Progenitor cell of endocrine pancreas (in vitro differentiated cells): ENCODE measurements around the gene KCNJ9. TPM values are rescaled to one million over a fixed set of nuclear protein-coding genes. Genes with fewer than 3 reads are reported as not detected.

Source experiments
- DNase-seq: peaks from one replicate; pipeline ENCODE4 v3.0.0; 2021; ENCODE audit warnings: low spot score; ENCODE audit not compliant: unreplicated experiment
- H3K27ac Mint-ChIP-seq: 2 replicates; pipeline ENCODE4 v1.8.0; 2021; ENCODE audit warnings: mild to moderate bottlenecking, moderate library complexity, mixed read lengths
- H3K27me3 Mint-ChIP-seq: 2 replicates; pipeline ENCODE4 v1.8.0; 2021; ENCODE audit warnings: mixed read lengths
- H3K36me3 Mint-ChIP-seq: 2 replicates; pipeline ENCODE4 v1.8.0; 2022; ENCODE audit warnings: mixed read lengths; ENCODE audit not compliant: insufficient read depth
- H3K4me1 Mint-ChIP-seq: 2 replicates; pipeline ENCODE4 v1.8.0; 2021; ENCODE audit warnings: low read depth, mixed read lengths
- H3K4me3 Mint-ChIP-seq: 2 replicates; pipeline ENCODE4 v1.8.0; 2021; ENCODE audit warnings: low read depth, mild to moderate bottlenecking, moderate library complexity, mixed read lengths
- H3K9me3 Mint-ChIP-seq: 2 replicates; pipeline ENCODE4 v1.8.0; 2021; ENCODE audit warnings: low read depth, mixed read lengths
- total RNA-seq: library from RNA; stranded (reverse); gene quantifications from 2 replicates; pipeline ENCODE4 v1.2.1, GENCODE V29; 2021
- TF ChIP-seq, protein P1 (sequence below): fragments of 200-600 bp; sonication (generic); IDR thresholded peaks from one replicate; pipeline ENCODE4 v1.5.0; 2021; ENCODE audit warnings: antibody characterized with exemption, mild to moderate bottlenecking; ENCODE audit not compliant: unreplicated experiment

The KCNJ9 gene
- total RNA-seq, 1 donor from 2014 or later, result not detected

DNA sequence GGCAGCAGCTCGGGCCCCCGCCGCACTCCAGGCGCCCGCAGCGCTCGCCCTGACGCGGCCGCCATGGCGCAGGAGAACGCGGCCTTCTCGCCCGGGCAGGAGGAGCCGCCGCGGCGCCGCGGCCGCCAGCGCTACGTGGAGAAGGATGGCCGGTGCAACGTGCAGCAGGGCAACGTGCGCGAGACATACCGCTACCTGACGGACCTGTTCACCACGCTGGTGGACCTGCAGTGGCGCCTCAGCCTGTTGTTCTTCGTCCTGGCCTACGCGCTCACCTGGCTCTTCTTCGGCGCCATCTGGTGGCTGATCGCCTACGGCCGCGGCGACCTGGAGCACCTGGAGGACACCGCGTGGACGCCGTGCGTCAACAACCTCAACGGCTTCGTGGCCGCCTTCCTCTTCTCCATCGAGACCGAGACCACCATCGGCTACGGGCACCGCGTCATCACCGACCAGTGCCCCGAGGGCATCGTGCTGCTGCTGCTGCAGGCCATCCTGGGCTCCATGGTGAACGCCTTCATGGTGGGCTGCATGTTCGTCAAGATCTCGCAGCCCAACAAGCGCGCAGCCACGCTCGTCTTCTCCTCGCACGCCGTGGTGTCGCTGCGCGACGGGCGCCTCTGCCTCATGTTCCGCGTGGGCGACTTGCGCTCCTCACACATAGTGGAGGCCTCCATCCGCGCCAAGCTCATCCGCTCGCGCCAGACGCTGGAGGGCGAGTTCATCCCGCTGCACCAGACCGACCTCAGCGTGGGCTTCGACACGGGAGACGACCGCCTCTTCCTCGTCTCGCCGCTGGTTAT is 2.8 kb downstream of the KCNJ9 start:
- peak; percentile 82 for DNase-seq
- Mint-ChIP-seq H3K36me3 (peaks cover 9% of the 10 kb centered on the region), H3K4me1 (no peaks in the 10 kb centered on the region), H3K9me3 (no peaks in the 10 kb centered on the region), H3K4me3 (peak overlapping the region; percentile 4), H3K27ac (no peak overlapping the region), H3K27me3 (peaks cover 64% of the 10 kb centered on the region)
- TF ChIP-seq, protein P1, sequence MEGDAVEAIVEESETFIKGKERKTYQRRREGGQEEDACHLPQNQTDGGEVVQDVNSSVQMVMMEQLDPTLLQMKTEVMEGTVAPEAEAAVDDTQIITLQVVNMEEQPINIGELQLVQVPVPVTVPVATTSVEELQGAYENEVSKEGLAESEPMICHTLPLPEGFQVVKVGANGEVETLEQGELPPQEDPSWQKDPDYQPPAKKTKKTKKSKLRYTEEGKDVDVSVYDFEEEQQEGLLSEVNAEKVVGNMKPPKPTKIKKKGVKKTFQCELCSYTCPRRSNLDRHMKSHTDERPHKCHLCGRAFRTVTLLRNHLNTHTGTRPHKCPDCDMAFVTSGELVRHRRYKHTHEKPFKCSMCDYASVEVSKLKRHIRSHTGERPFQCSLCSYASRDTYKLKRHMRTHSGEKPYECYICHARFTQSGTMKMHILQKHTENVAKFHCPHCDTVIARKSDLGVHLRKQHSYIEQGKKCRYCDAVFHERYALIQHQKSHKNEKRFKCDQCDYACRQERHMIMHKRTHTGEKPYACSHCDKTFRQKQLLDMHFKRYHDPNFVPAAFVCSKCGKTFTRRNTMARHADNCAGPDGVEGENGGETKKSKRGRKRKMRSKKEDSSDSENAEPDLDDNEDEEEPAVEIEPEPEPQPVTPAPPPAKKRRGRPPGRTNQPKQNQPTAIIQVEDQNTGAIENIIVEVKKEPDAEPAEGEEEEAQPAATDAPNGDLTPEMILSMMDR, result peak; percentile 87

DNA sequence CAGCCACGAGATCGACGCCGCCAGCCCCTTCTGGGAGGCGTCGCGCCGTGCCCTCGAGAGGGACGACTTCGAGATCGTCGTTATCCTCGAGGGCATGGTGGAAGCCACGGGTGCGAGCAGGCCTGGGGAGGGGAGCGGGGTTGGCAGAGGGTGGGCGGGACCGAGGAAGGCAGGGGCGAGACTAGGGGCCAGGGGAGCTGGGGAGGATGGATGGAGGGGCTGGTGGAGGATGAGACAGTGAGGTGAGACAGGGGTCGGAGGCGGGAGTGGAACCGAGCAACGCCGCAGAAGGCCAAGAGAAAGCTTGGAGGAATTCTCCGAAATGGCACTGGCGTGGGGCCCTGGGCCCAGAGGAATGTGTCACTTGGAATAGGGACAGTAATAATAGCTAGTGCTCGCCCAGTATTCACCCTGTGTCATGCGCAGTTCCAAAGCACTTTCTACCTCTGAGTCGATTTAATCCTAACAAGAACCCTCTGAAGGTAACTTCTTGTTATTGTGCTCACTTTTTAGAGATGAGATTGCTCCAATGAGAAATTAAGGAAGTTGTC is 3.5 kb downstream of the KCNJ9 start:
- no peaks in the 10 kb centered on the region for H3K4me1 Mint-ChIP-seq
- peaks cover 57% of the 10 kb centered on the region for H3K27me3 Mint-ChIP-seq
- no peaks in the 10 kb centered on the region for H3K9me3 Mint-ChIP-seq
- H3K36me3 Mint-ChIP-seq, result peaks cover 10% of the 10 kb centered on the region
- no peak overlapping the region for H3K27ac Mint-ChIP-seq
- H3K4me3 Mint-ChIP-seq, result no peak overlapping the region
- DNase-seq, result no peak
- TF ChIP-seq, protein P1, result no peak

DNA sequence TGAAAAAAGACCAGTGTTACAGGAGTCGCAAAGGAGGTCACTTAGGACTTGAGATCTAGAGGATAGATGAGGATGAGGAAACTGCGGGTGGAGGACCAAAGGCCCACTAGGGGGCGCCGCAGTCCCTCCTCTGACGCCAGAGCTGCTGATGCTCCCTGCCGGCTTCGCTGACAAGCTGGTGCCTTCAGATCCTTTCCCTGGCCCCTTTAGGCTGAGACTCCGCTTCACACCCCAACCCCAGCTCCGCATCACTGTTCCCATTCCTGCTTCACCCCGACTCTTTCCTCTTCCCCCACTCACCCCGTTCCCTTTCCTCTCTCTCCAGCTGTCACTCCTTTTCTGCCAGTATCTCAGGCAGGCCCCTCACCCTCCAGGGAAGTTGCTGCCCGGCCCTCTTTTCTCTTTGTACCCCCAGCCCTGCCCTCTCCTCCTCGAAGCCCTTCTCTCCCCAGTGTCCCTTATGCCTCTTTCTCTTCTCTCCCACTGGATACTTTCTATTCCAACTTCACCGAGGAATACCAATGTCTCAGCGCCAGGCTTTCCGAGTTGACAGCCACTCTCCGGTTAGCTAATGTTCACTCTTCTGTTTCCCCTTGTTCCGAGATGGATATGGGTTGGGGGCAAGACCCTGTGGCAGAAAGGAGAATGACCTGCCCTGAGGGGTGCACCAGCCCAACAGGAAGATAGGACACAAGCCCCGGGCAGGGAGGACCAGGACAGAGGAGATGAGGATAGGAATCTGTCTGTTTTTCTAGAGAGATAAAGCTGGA is 4.5 kb downstream of the KCNJ9 start:
- peaks cover 47% of the 10 kb centered on the region for H3K27me3 Mint-ChIP-seq
- peak; percentile 55 for DNase-seq
- H3K4me1 Mint-ChIP-seq, result no peaks in the 10 kb centered on the region
- TF ChIP-seq, protein P1, result peak; percentile 84
- no peaks in the 10 kb centered on the region for H3K9me3 Mint-ChIP-seq
- H3K36me3 Mint-ChIP-seq, result peaks cover 10% of the 10 kb centered on the region
- H3K27ac Mint-ChIP-seq, result peak overlapping the region; percentile 54
- no peak overlapping the region for H3K4me3 Mint-ChIP-seq

DNA sequence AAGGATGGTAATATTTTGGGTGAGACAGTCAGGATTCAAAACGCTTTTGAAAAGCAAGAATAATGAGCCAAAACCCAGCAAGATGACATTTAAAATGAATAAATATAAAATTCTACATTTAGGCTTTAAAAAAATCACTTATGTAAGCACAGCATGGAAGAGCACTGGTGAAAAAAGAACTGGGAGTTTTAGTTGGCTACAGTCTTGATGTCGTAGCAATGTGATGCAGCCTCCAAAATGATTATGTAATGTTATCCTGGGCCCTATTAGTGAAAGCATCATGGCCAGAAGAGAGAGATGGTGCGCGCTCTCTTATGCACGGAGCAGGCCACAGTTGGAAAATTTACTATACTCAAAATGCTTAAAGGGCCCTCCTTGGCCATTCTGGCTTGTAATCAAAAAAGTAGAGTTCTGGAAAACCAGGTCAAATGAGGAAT is 5.1 kb downstream of the KCNJ9 start:
- H3K4me1 Mint-ChIP-seq, result no peaks in the 10 kb centered on the region
- DNase-seq, result no peak
- no peak overlapping the region for H3K4me3 Mint-ChIP-seq
- peaks cover 10% of the 10 kb centered on the region for H3K36me3 Mint-ChIP-seq
- no peak overlapping the region for H3K27ac Mint-ChIP-seq
- TF ChIP-seq, protein P1, result no peak
- H3K9me3 Mint-ChIP-seq, result no peaks in the 10 kb centered on the region
- H3K27me3 Mint-ChIP-seq, result peaks cover 42% of the 10 kb centered on the region

DNA sequence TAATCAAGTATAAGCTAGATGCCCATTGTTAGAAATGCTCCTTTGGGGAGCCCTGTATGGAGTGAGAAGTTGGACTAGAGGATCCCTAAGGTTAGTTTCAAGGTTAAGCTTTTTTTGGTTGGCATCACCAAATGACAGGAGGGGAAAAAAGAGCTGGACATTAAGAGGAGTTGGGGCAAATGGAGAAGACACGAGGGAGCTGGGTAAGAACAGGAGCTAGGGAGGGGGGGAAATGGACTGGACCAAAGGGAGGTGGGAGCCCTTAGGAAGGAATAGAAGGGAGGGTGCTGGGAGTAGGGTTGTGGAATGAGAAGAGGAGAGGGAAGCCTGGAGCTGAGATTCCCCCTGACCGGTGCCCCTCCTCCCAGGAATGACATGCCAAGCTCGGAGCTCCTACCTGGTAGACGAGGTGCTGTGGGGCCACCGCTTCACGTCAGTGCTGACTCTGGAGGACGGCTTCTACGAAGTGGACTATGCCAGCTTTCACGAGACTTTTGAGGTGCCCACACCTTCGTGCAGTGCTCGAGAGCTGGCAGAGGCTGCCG is 5.9 kb downstream of the KCNJ9 start:
- no peak overlapping the region for H3K4me3 Mint-ChIP-seq
- no peak for DNase-seq
- peaks cover 35% of the 10 kb centered on the region for H3K27me3 Mint-ChIP-seq
- TF ChIP-seq, protein P1, result no peak
- H3K9me3 Mint-ChIP-seq, result no peaks in the 10 kb centered on the region
- no peaks in the 10 kb centered on the region for H3K4me1 Mint-ChIP-seq
- H3K36me3 Mint-ChIP-seq, result peaks cover 10% of the 10 kb centered on the region
- H3K27ac Mint-ChIP-seq, result no peak overlapping the region
